Glomerular endothelial cell (primary cell): Measurements from ENCODE around the gene FFAR2. TPM values are rescaled to one million over a fixed set of nuclear protein-coding genes. Genes with fewer than 3 reads are reported as not detected.
"Not testable (repeated sequence)": the region's sequence is repeated elsewhere in the genome, so short reads cannot be mapped to it uniquely, and the experiment has no call there.

Experiments used
- DNase-seq: peaks from one replicate; pipeline ENCODE4 v3.0.0-alpha.2; 2011; ENCODE audit warnings: low read depth, low spot score; ENCODE audit errors: extremely low read depth
- total RNA-seq: library from RNA; depleted of rRNA; stranded (reverse); fragments of >200 nt; gene quantifications from 2 replicates; pipeline ENCODE4 v1.2.3, GENCODE V29; 2015

FFAR2 gene
- total RNA-seq, 1 donor from 2014 or later = not detected

- no peak for DNase-seq
Observed at GRCh38 chr19:35451338-35452096, 3.5 kb downstream of the FFAR2 start.

GRCh38 chr19:35454663-35455062 is 6.6 kb downstream of the FFAR2 start:
- no peak for DNase-seq

GRCh38 chr19:35455616-35456201 is 7.7 kb downstream of the FFAR2 start:
- no peak for DNase-seq

GRCh38 chr19:35457173-35457572 is 9.1 kb downstream of the FFAR2 start:
- no peak for DNase-seq

- DNase-seq = no peak
Observed at GRCh38 chr19:35458192-35458591, 10.1 kb downstream of the FFAR2 start.

- no peak for DNase-seq
Observed at GRCh38 chr19:35458731-35459391, 10.8 kb downstream of the FFAR2 start.

GRCh38 chr19:35459414-35460082 is 11.5 kb downstream of the FFAR2 start:
- DNase-seq = no peak

- no peak for DNase-seq
Observed at GRCh38 chr19:35460608-35461007, 12.6 kb downstream of the FFAR2 start.

- DNase-seq = no peak
Observed at GRCh38 chr19:35461060-35461459, 13.0 kb downstream of the FFAR2 start.

- not testable (repeated sequence) for DNase-seq
Observed at GRCh38 chr19:35461788-35462187, 13.7 kb downstream of the FFAR2 start.

GRCh38 chr19:35462476-35462953 is 14.5 kb downstream of the FFAR2 start:
- no peak for DNase-seq

- not testable (repeated sequence) for DNase-seq
Observed at GRCh38 chr19:35462956-35463355, 14.9 kb downstream of the FFAR2 start.

GRCh38 chr19:35466259-35466658 is 18.2 kb downstream of the FFAR2 start:
- no peak for DNase-seq

- no peak for DNase-seq
Observed at GRCh38 chr19:35468637-35469036, 20.6 kb downstream of the FFAR2 start.

- no peak for DNase-seq
Observed at GRCh38 chr19:35470128-35470527, 22.1 kb downstream of the FFAR2 start.

GRCh38 chr19:35471075-35471474 is 23.0 kb downstream of the FFAR2 start:
- DNase-seq = not testable (repeated sequence)

GRCh38 chr19:35471946-35472345 is 23.9 kb downstream of the FFAR2 start:
- DNase-seq = no peak

GRCh38 chr19:35474104-35474503 is 26.0 kb downstream of the FFAR2 start:
- no peak for DNase-seq

- DNase-seq = not testable (repeated sequence)
Observed at GRCh38 chr19:35474594-35474993, 26.5 kb downstream of the FFAR2 start.

- no peak for DNase-seq
Observed at GRCh38 chr19:35476149-35476548, 28.1 kb downstream of the FFAR2 start.
